GM23248 (cell line): Measurements from ENCODE around the gene KCNH6.

Experiments
- EZH2 ChIP-seq: fragments of 200-600 bp; sonication (generic); IDR thresholded peaks from 2 replicates; pipeline ENCODE4 v1.6.1; 2018; ENCODE audit warnings: antibody characterized with exemption, mild to moderate bottlenecking; ENCODE audit not compliant: insufficient read depth, poor library complexity, severe bottlenecking
- EZH2phosphoT487 ChIP-seq: fragments of 200-600 bp; sonication (generic); IDR thresholded peaks from 2 replicates; pipeline ENCODE4 v1.6.1; 2018; ENCODE audit warnings: antibody characterized with exemption, moderate library complexity, mild to moderate bottlenecking, low read depth; ENCODE audit not compliant: insufficient read depth

- no peak for TF ChIP-seq EZH2phosphoT487
- no peak for TF ChIP-seq EZH2
These were observed 27.0 kb downstream of the KCNH6 start, which contains the start of gene DCAF7 for GRCh38 chr17:63549946-63550816.
